ENCODE data around the gene IL19.

Gene IL19

DNA sequence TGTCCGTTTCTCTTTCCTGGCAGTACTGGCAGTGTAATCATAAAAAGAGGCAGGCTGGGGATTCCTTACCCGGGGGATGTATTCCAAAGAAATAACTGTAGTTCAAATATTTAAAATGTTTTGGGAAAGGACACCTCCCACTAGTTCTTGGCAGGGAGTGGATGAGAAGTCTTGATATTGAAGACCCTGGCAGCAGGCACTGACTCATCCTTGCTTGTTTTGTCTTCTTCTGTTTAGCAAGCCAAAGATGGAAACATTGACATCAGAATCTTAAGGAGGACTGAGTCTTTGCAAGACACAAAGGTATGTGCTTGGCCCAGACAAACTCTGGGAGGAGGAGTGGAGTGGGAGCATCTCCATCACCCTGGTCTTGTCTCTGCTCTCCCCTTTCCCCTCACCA is 95.5 kb downstream of the IL19 start:
- DNase-seq = no peak

DNA sequence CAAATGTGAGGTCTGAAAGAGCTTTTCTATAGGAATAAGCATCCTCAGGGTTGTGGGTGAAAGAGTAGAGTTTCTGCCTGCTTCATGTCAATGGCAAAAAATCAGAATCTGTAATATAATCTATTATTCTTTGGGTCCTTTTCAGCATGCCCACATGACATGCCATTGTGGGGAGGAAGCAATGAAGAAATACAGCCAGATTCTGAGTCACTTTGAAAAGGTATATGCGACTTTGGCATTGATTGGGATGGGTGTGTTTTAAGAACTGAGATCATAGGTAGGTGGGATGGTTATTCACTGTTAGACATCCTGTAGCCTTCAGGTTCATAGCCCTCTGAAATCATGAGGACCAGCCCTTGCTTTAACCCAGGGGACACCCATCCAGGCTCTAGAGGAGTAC is 96.7 kb downstream of the IL19 start:
- DNase-seq = no peak

DNA sequence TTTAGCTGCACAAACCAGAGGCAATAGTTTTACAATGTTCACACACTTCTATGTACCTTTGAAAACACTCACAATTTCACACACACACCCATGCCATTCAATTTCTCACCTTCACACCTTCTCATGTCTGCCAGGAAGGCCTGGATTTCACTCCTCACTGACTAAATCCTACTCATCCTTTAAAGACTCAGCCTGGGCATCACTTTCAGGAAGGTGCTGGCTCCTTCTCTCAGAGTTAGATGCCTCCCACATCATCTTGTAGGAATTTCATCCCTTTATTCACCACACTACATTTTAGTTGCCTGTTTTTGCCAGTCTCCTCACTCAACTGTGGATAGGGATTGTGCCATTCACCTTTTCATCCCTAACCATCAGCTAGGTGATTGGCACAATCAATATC is 97.1 kb downstream of the IL19 start:
- DNase-seq = no peak

- no peak for DNase-seq
These were observed 97.7 kb downstream of the IL19 start for GRCh38 chr1:206868264-206868663.

DNA sequence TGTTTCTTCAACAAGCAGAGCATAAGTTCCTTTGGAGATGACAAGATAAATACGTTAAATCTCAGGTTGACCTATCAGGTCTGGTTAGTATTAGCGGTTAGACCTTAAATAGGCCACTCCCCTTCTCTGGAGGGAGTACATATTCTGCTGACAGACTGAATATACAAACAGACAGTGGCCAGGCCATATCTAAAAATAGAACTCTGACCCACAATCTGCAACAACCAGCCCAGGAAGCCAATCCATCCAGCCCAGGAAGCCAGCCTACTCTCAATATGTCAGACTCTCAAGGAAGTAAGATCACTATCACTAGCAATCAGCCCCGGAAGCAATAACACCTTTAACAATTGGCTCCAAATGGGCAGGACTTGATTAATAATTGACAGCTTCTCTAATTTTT is 101.6 kb downstream of the IL19 start:
- DNase-seq = no peak

DNA sequence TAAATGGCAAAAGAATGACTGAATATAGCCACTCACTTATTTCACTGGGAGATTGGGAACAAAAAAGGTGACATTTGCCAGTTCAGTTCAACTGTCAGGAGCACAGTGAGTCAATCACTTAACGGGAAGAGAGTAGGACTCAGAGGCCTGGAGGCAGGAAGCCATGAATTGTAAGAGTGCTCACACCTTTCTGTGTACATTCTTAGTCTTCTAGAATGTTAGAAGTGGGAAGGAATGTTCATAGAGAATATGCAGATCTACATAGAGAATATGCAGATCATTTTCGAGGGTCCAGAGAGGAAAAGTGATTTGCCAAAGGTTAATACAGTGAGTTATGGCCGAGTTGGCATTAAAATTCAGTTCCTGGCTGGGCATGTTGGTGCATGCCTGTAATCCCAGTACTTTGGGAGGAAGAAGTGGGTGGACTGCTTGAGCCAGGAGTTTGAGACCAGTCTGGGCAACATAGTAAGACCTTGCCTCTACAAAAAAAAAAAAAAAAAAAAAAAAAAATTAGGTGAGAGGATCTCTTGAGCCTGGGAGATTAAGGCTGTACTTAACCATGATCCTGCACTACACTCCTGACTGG is 103.1 kb downstream of the IL19 start:
- DNase-seq = no peak

DNA sequence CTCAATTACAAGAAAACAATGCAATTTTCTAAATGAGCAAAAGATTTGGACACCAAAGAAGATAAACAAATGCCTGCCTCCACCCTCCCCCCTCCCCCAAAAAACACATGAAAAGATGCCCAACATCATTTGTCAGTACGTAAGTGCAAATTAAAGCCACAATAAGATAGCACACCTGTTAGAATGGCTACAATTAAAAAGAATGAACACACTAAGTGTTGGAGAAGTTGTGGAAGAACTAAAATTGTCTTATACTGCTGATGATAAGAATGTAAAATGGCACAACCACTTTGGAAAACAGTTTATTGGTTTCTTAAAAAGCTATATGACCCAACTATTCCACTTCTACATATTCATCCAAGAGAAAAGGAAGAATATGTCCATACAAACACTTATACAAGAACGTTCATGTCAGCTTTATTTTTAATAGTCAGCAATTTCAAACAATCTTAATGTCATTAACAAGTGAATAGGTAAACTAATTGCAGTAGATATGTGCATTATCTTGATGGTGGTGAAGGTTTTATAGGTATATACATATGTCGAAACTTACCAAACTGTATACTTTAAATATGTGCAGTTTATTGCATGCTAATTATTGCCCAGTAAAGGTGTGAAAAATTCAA is 105.3 kb downstream of the IL19 start:
- no peak for DNase-seq

DNA sequence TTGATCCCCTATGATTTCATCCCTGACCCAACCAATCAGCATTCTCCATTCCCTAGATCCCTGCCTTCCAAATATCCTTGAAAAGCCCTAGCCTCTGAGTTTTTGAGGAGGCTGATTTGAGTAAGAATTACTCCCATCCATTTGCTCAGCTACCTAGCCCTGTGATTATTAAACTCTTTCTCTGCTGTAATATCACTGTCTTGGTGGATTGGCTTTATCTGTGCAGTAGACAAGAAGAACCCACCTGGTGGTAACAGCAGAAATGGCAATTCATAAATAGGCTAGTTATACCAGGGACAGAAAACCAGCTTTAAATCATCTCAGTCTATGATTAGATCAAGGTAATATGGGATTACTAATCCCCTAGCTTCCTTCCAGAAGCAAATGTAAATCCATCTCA is 107.9 kb downstream of the IL19 start:
- DNase-seq = no peak

GRCh38 chr1:206880314-206880713 is 109.7 kb downstream of the IL19 start:
- no peak for DNase-seq

GRCh38 chr1:206882555-206882954 is 112.0 kb downstream of the IL19 start:
- no peak for DNase-seq

GRCh38 chr1:206883160-206883559 is 112.6 kb downstream of the IL19 start:
- DNase-seq = no peak

GRCh38 chr1:206883876-206884275 is 113.3 kb downstream of the IL19 start:
- no peak for DNase-seq

DNA sequence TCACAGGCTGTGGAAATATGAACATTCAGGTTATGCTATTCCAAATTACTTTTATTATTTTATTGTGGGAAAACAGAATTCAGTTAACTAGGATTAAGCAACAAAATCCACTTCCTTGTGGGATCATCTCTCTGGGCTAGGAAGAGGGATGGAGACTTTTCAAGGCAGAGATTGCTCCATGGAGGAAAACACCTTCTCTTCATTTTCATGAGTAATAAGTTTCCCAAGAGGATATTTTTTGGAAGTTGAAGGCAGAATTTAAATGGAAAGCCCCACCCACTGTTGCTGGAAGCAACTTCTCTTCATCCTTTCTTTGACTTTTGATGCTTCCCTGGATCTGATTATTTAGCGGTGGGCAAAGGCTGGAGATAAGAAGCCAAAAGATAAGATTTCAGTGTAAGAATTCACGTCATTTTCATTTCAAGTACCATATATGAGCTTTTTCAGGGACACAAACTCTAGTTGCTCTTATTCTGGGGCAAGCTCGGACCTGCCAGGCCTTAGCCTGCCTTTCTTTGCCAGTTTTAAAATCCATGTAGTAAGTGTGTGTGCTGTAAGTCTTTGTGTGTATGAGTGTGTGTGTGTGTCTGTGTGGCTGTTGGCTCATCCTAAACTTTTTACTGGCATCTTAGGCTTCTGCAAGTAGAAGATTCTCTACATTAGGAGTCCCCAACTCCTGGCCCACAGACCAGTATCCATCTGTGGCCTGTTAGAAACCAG is 114.9 kb downstream of the IL19 start:
- DNase-seq = no peak

GRCh38 chr1:206886831-206887230 is 116.3 kb downstream of the IL19 start:
- no peak for DNase-seq

GRCh38 chr1:206887701-206888100 is 117.1 kb downstream of the IL19 start:
- no peak for DNase-seq

GRCh38 chr1:206890125-206891060 is 119.8 kb downstream of the IL19 start:
- no peak for DNase-seq

DNA sequence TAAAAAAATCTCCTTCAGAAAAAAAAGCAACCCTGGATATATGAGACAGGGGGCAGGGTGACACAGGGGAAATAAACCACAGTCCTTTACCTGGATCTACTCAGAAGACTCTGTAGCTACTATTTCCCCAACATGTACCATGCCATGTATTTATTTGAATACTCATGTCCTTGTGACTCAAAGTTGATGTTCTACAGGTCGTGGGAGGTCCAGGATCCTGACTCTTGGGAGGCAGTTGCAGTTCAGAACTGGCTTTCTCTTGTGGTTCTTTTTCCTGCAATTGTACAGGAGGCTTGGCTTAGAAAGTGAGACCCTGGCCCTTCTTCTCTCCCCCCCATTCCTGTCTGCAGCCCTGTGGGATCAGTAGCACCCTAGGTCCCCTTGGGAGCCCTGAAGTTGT is 120.8 kb downstream of the IL19 start:
- no peak for DNase-seq

Measured in SHP77 treated with DMSO at 0.1 percent for 48 hours (cell line).